GM15510 (cell line): ENCODE data around the gene PTPN11.

Experiments
- POLR2A ChIP-seq: IDR thresholded peaks from 3 replicates; pipeline ENCODE4 v1.6.1; 2011; ENCODE audit warnings: borderline replicate concordance; ENCODE audit not compliant: insufficient read length; ENCODE audit errors: extremely low read depth

The PTPN11 gene

DNA sequence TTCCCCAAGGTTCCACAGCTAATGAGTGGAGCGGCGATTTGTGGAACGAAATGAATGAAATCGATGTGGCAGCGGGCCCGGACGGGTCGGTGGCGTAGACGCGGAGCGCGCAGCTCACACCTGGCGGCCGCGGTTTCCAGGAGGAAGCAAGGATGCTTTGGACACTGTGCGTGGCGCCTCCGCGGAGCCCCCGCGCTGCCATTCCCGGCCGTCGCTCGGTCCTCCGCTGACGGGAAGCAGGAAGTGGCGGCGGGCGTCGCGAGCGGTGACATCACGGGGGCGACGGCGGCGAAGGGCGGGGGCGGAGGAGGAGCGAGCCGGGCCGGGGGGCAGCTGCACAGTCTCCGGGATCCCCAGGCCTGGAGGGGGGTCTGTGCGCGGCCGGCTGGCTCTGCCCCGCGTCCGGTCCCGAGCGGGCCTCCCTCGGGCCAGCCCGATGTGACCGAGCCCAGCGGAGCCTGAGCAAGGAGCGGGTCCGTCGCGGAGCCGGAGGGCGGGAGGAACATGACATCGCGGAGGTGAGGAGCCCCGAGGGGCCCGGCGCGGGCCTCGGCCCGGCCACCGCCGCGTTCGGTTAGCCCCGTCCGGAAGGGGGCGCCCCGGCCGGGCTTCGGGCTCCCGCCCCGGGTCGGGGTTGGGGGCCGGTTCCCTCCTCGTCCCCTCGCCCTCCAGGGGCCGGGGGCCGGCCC lies at the start of gene PTPN11:
PTPN11 (plus strand) TSS at position 340 of the 689 bp plus-strand sequence; CDS start at position 505, 165 bp downstream.
- peak; percentile 99 for TF ChIP-seq POLR2A

GRCh38 chr12:112370199-112370598 lies 48.5 kb upstream of the PTPN11 start:
- no peak for TF ChIP-seq POLR2A

DNA sequence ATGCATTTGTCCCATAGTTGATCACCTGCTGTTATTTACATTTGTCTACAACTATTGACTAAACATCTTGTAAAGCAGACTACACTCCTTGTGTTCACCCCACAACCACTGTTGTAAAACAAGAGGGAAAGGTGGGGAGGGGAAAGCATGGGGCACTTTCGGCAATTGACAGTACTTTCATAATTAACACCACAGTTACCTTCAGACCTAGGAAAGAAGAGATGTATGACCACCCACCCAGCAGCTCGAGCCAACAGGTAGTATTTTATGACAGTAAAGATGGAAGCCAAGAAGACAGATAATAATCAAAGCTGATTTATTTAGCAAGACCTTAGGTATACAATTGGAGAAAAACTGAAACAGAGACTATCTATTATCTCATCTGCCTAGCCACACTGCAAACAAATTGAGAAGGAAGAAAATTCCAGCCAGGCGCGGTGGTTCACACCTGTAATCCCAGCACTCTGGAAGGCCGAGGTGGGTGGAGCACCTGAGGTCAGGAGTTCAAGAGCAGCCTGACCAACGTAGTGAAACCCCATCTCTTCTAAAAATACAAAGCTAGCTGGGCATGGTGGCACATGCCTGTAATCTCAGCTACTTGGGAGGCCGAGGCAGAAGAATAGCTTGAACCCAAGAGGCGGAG lies 47.8 kb upstream of the PTPN11 start:
- no peak for TF ChIP-seq POLR2A

GRCh38 chr12:112374166-112374740 lies 44.5 kb upstream of the PTPN11 start:
- TF ChIP-seq POLR2A = no peak

DNA sequence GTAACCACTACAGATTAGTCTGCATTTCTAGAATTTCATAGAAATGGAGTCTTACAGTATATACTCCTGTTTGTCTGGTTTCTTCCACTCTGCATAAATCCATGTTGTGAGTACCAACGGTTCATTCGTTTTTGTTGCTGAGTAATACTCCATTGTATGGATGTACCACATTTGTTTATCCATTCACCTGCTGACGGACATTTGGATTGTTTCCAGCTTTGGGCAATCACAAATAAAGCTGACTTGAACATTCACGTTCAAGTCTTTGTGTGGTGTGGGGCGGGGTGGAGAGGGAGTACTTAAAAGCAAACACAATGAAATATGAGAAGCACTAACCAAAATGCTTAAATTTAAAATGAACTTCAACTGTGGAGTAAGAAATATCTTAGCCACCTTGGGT lies 43.6 kb upstream of the PTPN11 start:
- no peak for TF ChIP-seq POLR2A

DNA sequence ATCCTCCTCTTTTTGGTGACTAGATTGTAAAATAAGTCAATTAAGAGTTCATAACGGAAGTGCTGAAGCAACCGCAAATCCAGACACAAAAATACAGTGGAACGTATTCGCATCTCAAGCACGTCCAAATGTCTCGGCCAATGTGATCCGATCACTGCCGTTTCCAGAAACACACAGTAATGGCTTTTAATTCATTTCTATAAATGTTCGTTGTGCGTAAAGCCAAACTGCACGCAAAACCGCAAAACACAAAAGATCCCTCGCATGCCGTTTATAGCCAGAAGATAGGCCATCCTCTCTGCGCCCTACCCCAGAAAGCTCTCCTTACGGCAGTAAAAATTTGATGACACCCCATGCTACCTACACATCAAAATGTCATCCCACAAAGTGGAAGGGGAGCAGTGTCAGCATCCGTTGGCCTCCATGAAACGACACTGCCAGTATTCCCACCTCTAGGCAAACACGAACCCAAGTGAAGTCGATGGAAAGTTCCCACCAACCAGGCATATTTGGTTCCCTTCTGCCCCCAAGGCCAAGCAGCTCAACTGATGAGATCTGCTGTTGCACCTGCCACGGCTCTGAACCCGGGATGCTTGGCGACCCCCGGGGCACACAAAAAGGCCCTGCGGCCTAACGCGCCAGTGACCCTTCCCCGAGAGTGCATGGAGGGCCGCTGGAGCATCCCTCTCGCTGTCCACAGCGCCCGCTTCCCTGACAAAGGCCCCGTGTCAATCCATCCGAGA lies 37.9 kb upstream of the PTPN11 start:
- TF ChIP-seq POLR2A = no peak

GRCh38 chr12:112381406-112381882 lies 37.3 kb upstream of the PTPN11 start:
- no peak for TF ChIP-seq POLR2A

- TF ChIP-seq POLR2A = peak; percentile 95
Measured at GRCh38 chr12:112381883-112382796, 36.6 kb upstream of the PTPN11 start, which contains the start of gene HECTD4. Gene HECTD4 (minus strand): TSS chr12:112382431. CDS start chr12:112382128, 303 bp downstream.

DNA sequence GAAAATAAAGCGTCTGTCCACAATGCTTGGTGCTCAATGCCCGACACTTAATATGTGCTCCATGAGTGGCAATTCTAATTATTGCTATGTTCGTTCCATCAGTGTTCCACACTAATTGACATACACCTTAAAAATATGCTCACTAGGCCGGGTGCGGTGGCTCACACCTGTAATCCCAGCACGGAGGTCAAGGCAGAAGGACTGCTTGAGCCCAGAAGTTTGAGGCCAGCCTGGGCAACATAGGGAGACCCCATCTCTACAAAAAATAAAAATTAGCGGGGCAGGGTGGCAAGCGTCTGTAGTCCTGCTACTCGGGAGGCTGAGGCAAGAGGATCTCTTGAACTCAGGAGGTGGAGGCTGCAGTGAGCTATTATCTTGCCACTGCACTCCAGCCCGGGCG lies 35.9 kb upstream of the PTPN11 start:
- no peak for TF ChIP-seq POLR2A

- no peak for TF ChIP-seq POLR2A
Measured at GRCh38 chr12:112386726-112387125, 32.0 kb upstream of the PTPN11 start.

GRCh38 chr12:112389228-112389627 lies 29.5 kb upstream of the PTPN11 start:
- TF ChIP-seq POLR2A = no peak

- TF ChIP-seq POLR2A = no peak
Measured at GRCh38 chr12:112393328-112393727, 25.4 kb upstream of the PTPN11 start.

GRCh38 chr12:112401054-112401453 lies 17.7 kb upstream of the PTPN11 start:
- TF ChIP-seq POLR2A = no peak

GRCh38 chr12:112401903-112402498 lies 16.7 kb upstream of the PTPN11 start:
- TF ChIP-seq POLR2A = no peak
